ENCODE measurements around the gene SERAC1. TPM values are rescaled to one million over a fixed set of nuclear protein-coding genes. Genes with fewer than 3 reads are reported as not detected.

Gene SERAC1
- polyA plus RNA-seq, 2 of the 4 experiments (the other 2 are of a cell fraction) = 5.1 to 6.7 TPM

DNA sequence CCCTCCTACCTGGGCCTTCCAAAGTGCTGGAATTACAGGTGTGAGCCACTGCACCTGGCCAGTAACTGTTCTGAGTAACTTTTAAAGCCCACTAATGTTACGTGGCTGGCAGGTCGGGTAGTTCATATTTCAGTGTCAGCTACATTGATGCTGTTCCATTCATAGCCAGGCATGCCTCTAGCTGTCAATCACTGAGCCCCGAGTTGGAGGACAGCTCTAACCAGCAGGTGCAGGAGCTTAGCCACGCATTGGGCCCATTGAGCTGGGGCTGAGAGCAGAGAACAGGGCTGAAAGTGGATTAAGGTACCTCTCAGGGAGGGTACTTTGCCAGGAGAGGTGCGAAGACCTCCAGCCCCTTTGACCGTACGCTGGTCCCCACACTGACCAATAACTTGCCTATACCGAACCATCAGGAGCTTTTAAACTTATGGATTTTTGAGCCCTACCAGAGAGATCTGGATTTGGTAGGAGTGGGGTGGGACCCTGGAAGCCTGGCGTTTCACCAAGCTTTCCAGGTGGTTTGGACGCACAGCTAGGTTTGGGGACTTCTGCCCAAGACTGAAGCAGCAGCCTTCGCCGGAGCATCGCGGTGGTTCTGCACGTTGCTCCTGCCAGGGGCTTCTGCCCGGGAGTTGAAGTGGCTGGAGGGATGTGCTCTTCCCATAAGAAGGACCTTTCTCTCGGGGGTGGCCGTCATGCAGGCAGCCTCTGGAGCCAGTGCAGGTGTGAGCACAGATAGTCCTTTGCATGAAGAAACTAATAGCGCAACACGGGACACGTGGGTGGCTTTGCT is 82.6 kb downstream of the SERAC1 start:
- ChIA-PET POLR2A (no interaction called here), CTCF (interaction anchor here (0.6 to 3.0 kb wide), 4 partner anchors 13 to 329 kb away, joined by 3 to 16 read pairs (median 3); no protein-coding TSS in a partner anchor)
- no peaks in the 10 kb centered on the region for H3K9me3 ChIP-seq
- 89% methylated on average over 16 of the region's 21 CpGs for WGBS (ENCODE audit: missing lambda C conversion rate)
- no peak overlapping the region for H3K27ac ChIP-seq
- no peak overlapping the region for H3K4me3 ChIP-seq
- no peak overlapping the region for H3K4me2 ChIP-seq
- H3K4me1 ChIP-seq = no peaks in the 10 kb centered on the region
- FAIRE-seq (no peak), DNase-seq (ENCODE audit: low read depth in 1 of 2, low spot score in 1 of 2) (no peak), ATAC-seq (no peak)
- no peak for TF ChIP-seq KDM5A (IDR thresholded peaks at IDR 0.05)
- TF ChIP-seq ZFP36 (IDR thresholded peaks at IDR 0.05; ENCODE audit: borderline replicate concordance, partially characterized antibody) = no peak
- no peak for TF ChIP-seq MAFK (IDR thresholded peaks at IDR 0.05; ENCODE audit: partially characterized antibody)
- no peak for TF ChIP-seq BHLHE40 (IDR thresholded peaks at IDR 0.05; ENCODE audit: low read depth, low read length)

DNA sequence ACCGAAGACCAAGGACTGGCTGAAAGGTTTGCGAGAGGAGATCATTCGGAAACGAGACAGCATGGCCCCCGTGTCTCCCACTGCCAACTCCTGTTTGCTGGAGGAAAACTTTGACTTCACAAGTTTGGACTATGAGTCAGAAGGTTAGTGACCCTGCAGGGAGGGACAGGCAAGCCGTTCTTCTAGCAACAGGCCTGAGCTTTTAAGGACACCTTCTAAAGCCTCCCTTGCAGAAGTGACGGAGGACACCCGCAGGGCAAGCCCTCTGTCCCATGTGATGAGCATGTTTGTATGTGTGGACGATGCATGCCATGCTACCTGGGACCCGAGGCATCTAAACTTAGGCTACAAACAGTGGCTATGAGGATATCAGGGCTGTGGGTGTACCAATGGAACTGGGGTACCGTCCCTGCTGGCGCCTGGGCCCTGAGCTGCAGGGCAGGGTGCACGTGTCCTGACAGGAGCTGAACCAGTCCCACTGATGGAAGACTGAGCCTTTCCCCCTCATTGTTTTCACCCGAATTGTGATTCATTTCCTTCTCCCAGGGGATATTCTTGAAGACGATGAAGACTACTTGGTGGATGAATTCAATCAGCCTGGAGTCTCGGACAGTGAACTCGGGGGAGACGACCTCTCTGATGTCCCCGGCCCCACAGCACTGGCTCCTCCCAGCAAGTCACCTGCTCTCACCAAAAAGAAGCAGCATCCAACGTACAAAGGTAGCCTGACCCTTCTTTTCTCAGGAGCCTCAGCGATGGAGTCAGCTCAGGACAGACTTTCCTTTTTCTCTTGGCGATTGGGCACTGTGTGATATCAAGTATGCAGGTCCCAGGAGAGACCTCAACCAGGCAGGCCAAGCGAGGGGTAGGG is 84.4 kb downstream of the SERAC1 start:
- no peak for DNase-seq (ENCODE audit: low read depth in 1 of 2, low spot score in 1 of 2)
- H3K9me3 ChIP-seq = no peaks in the 10 kb centered on the region
- H3K27ac ChIP-seq = no peak overlapping the region
- H3K4me2 ChIP-seq = no peak overlapping the region
- TF ChIP-seq RAD21 (conservative IDR thresholded peaks at IDR 0.05 in 1 of 2, IDR thresholded peaks at IDR 0.05 in 1 of 2) (no peak), MAFK (IDR thresholded peaks at IDR 0.05; ENCODE audit: partially characterized antibody) (no peak), ESRRA (IDR thresholded peaks at IDR 0.05; ENCODE audit: borderline replicate concordance, low read length) (no peak), SMC3 (IDR thresholded peaks at IDR 0.05) (no peak), ZSCAN20 (CRISPR knock-in tag; IDR thresholded peaks at IDR 0.05) (no peak), ZC3H11A (IDR thresholded peaks at IDR 0.05) (no peak)
- FAIRE-seq = no peak
- ChIA-PET CTCF (interaction anchor here (1.0 to 3.0 kb wide), 3 partner anchors 11 to 22 kb away, joined by 3 to 16 read pairs (median 10); no protein-coding TSS in a partner anchor), POLR2A (no interaction called here)
- ATAC-seq = no peak
- H3K4me1 ChIP-seq = no peaks in the 10 kb centered on the region
- WGBS (ENCODE audit: missing lambda C conversion rate) = 82% methylated on average over 19 of the region's 23 CpGs
- H3K4me3 ChIP-seq = no peak overlapping the region

DNA sequence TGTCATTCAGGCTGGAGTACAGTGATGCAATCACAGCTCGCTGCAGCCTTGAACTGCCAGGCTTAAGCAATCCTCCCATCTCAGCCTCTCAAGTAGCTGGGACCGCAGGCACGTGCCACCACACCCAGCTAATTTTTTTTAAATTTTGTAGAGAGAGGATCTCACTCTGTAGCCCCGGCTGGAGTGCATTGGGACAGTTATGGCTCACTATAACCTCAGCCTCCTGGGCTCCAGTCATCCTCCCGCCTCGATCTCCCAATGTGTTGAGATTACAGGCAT is 86.5 kb downstream of the SERAC1 start:
- ChIA-PET CTCF (no interaction called here), POLR2A (no interaction called here)
- H3K4me3 ChIP-seq = no peak overlapping the region
- no peak overlapping the region for H3K4me2 ChIP-seq
- no peak overlapping the region for H3K27ac ChIP-seq
- H3K4me1 ChIP-seq = no peaks in the 10 kb centered on the region
- no peak for TF ChIP-seq TFCP2L1 (CRISPR knock-in tag; IDR thresholded peaks at IDR 0.05)
- no peak for TF ChIP-seq RCOR1 (IDR thresholded peaks at IDR 0.05; ENCODE audit: low read depth, low read length)
- no peak for TF ChIP-seq EHMT2 (IDR thresholded peaks at IDR 0.05; ENCODE audit: low read depth)
- TF ChIP-seq NPAS2 (CRISPR knock-in tag; IDR thresholded peaks at IDR 0.05; ENCODE audit: borderline replicate concordance) = no peak
- TF ChIP-seq, protein P1, sequence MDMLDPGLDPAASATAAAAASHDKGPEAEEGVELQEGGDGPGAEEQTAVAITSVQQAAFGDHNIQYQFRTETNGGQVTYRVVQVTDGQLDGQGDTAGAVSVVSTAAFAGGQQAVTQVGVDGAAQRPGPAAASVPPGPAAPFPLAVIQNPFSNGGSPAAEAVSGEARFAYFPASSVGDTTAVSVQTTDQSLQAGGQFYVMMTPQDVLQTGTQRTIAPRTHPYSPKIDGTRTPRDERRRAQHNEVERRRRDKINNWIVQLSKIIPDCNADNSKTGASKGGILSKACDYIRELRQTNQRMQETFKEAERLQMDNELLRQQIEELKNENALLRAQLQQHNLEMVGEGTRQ (IDR thresholded peaks at IDR 0.05) = no peak
- TF ChIP-seq SREBF2 (IDR thresholded peaks at IDR 0.05) = no peak
- TF ChIP-seq ZNF302 (CRISPR knock-in tag; IDR thresholded peaks at IDR 0.05) = no peak
- TF ChIP-seq TP53 (CRISPR knock-in tag; IDR thresholded peaks at IDR 0.05) = no peak
- no peak for TF ChIP-seq POLR2A (IDR thresholded peaks at IDR 0.05; ENCODE audit: low read length)
- TF ChIP-seq HOXB5 (CRISPR knock-in tag; IDR thresholded peaks at IDR 0.05) = no peak
- no peak for TF ChIP-seq NFE2L2 (conservative IDR thresholded peaks at IDR 0.05; ENCODE audit: low read length)
- TF ChIP-seq, protein P2, sequence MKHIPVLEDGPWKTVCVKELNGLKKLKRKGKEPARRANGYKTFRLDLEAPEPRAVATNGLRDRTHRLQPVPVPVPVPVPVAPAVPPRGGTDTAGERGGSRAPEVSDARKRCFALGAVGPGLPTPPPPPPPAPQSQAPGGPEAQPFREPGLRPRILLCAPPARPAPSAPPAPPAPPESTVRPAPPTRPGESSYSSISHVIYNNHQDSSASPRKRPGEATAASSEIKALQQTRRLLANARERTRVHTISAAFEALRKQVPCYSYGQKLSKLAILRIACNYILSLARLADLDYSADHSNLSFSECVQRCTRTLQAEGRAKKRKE (CRISPR knock-in tag; IDR thresholded peaks at IDR 0.05; ENCODE audit: low read depth) = no peak
- no peak for TF ChIP-seq POLR2AphosphoS2 (conservative IDR thresholded peaks at IDR 0.05; ENCODE audit: low read length)
- TF ChIP-seq CEBPB (IDR thresholded peaks at IDR 0.05) = no peak
- TF ChIP-seq KDM1A (IDR thresholded peaks at IDR 0.05; ENCODE audit: low read depth) = no peak
- no peak for TF ChIP-seq KDM5A (IDR thresholded peaks at IDR 0.05)
- no peak for TF ChIP-seq HDAC2 (IDR thresholded peaks at IDR 0.05)
- TF ChIP-seq CHD2 (IDR thresholded peaks at IDR 0.05; ENCODE audit: low read length, partially characterized antibody) = no peak
- TF ChIP-seq, protein P3, sequence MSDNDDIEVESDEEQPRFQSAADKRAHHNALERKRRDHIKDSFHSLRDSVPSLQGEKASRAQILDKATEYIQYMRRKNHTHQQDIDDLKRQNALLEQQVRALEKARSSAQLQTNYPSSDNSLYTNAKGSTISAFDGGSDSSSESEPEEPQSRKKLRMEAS (IDR thresholded peaks at IDR 0.05) = no peak
- TF ChIP-seq, protein P4, sequence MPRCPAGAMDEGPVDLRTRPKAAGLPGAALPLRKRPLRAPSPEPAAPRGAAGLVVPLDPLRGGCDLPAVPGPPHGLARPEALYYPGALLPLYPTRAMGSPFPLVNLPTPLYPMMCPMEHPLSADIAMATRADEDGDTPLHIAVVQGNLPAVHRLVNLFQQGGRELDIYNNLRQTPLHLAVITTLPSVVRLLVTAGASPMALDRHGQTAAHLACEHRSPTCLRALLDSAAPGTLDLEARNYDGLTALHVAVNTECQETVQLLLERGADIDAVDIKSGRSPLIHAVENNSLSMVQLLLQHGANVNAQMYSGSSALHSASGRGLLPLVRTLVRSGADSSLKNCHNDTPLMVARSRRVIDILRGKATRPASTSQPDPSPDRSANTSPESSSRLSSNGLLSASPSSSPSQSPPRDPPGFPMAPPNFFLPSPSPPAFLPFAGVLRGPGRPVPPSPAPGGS (IDR thresholded peaks at IDR 0.05) = no peak
- ATAC-seq = no peak
- no peak for DNase-seq (ENCODE audit: low read depth in 1 of 2, low spot score in 1 of 2)
- WGBS (ENCODE audit: missing lambda C conversion rate) = 94% methylated on average over 6 of the region's 6 CpGs
- FAIRE-seq = no peak
- H3K9me3 ChIP-seq = no peaks in the 10 kb centered on the region

Measured in A549 (cell line).